Adrenal gland (tissue), 12 donors: Measurements from ENCODE around the gene TEF. TPM values are rescaled to one million over a fixed set of nuclear protein-coding genes. Genes with fewer than 3 reads are reported as not detected.

ENCODE experiments used
- DNase-seq, 7 donors: peaks; one replicate each; pipeline ENCODE4 v3.0.0-alpha.2; 2019 to 2020
- H3K27ac ChIP-seq, 5 donors: fragments of 200-600 bp; sonication (generic) in 4 of 5; 1 replicate in 3 of 5; 2 replicates in 2 of 5; pipeline versions ENCODE4 v1.5.1 to v1.8.0; 2016 to 2020; ENCODE audit warnings: mild to moderate bottlenecking in 1 of 5
- H3K27me3 ChIP-seq: fragments of 200-600 bp; 2 replicates; pipeline ENCODE4 v1.8.0; 2021
- H3K36me3 ChIP-seq, 2 donors: fragments of 200-600 bp; replicated peaks in 1 of 2; 1 replicate in 1 of 2; 2 replicates in 1 of 2; pipeline versions ENCODE4 v1.5.1 to v1.8.0; 2018 to 2022
- H3K4me1 ChIP-seq, 2 donors: fragments of 200-600 bp; replicated peaks in 1 of 2; 1 replicate in 1 of 2; 2 replicates in 1 of 2; pipeline versions ENCODE4 v1.5.1 to v1.8.0; 2018 to 2021
- H3K4me3 ChIP-seq, 4 donors: fragments of 200-600 bp; sonication (generic) in 3 of 4; one replicate each; pipeline ENCODE4 v1.5.1; 2016 to 2018
- H3K9me3 ChIP-seq, 3 donors: fragments of 200-600 bp; sonication (generic) in 1 of 3; replicated peaks in 1 of 3; 1 replicate in 2 of 3; 2 replicates in 1 of 3; pipeline versions ENCODE4 v1.5.1 to v1.8.0; 2016 to 2021
- POLR2A ChIP-seq, 2 donors: fragments of 450-650 bp; IDR thresholded peaks; one replicate each; pipeline ENCODE4 v1.6.1; 2017; ENCODE audit warnings: antibody characterized with exemption in 2 of 2, mild to moderate bottlenecking in 2 of 2, moderate library complexity in 1 of 2
- WGBS, 4 donors: extraction: QIAGEN DNeasy Blood & Tissue Kit in 2 of 4; methylation state at CpG; one replicate each; pipeline versions ENCODE4 v1.1.5 to v1.1.7; 2013 to 2017; 5-methylcytosine and 5-hydroxymethylcytosine counted together
- intact Hi-C, 2 donors: fragments of 100-400 bp; cut with DNase I; formaldehyde crosslinking; loops; one replicate each; pipeline versions ENCODE4 v1.14.1 to v1.15.0; 2022 to 2023
- polyA plus RNA-seq, 3 donors: library from polyadenylated mRNA; stranded (reverse); fragments of 200-250 nt in 2 of 3; fragments of 350-450 nt in 1 of 3; fragmentation: Illumina TruSeq in 1 of 3; extraction: RNeasy Lipid Tissue Mini Kit (QIAGEN cat#74804) in 1 of 3; gene quantifications; one replicate each; pipeline ENCODE4 v1.2.3, GENCODE V29; 2013 to 2014
- total RNA-seq, 9 donors: library from RNA; depleted of rRNA in 4 of 9; stranded (reverse); fragments of >200 nt in 4 of 9; fragments of 120-200 nt in 1 of 9; fragmentation: NEBNext Ultra II Directional in 1 of 9; extraction: Animal tissue kit (Norgen Biotek cat#: 25700) in 1 of 9; gene quantifications; one replicate each; pipeline versions ENCODE4 v1.1.0 to v1.2.4, GENCODE V29; 2013 to 2023
- TF ChIP-seq, protein P1 (sequence below), 6 experiments: fragments of 450-650 bp in 4 of 6; fragments of 200-600 bp in 2 of 6; sonication (generic) in 1 of 6; IDR thresholded peaks; 1 replicate in 5 of 6; 2 replicates in 1 of 6; pipeline versions ENCODE4 v1.5.1 to v1.8.0; 2016 to 2021; ENCODE audit warnings: antibody characterized with exemption in 6 of 6, mild to moderate bottlenecking in 2 of 6, moderate library complexity in 1 of 6
- donor health status: healthy with polysubstance abuse.
- donor health status: Bipolar disorder and iron deficiency.
- donor health status: DM: yes; HTN: yes; CAD: no.
- donor health status: DM: no; HTN: no; CAD: no.
- donor health status: DM: no; HTN: no; CAD: no.
- donor health status: DM: yes; HTN: yes; CAD: no.

TEF gene
- total and polyA plus RNA-seq, 12 donors, result 7.2 to 33.9 (median 20.3) TPM

- H3K4me1 ChIP-seq, result no peaks in the 10 kb centered on the region
- H3K36me3 ChIP-seq, result peaks cover 0 to 56% of the 10 kb centered on the region in 2 donors
These were observed 47.5 kb upstream of the TEF start for GRCh38 chr22:41334215-41334614.

DNA sequence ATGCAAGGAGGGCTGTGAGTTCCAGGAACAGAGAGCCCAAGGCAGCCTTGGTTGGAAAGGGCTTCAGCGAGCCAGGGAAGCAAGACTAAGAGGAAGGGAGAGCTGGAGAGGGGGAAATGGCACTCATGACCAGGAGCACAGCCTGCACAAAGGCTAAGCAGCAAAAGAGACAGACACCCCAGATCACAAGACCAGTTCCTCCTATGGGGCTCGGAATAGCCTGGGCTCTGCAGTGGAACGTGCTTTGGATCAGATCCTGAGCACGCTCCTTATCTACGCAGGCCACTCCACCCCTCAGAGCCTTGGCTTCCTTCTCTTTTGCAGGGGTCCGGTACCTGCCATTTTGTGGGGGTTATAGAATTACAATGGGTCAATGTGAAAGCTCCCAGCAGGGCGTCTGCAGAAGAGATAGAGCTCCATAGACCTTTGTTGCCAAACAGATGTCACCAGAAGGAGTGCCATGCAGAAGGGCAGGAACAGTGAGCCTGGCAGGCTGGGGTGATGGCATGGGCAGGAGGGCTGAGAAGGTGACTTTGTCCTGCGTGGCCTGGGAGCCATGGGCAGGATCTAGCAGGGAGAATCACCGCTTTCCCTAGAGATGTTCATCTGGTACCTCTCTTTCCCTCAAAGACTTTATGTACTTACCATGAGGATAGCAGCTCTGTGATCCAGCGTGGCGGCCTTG is 46.6 kb upstream of the TEF start:
- no peaks in the 10 kb centered on the region for H3K9me3 ChIP-seq
- TF ChIP-seq POLR2A (IDR thresholded peaks at IDR 0.05), result no peak
- TF ChIP-seq, protein P1, sequence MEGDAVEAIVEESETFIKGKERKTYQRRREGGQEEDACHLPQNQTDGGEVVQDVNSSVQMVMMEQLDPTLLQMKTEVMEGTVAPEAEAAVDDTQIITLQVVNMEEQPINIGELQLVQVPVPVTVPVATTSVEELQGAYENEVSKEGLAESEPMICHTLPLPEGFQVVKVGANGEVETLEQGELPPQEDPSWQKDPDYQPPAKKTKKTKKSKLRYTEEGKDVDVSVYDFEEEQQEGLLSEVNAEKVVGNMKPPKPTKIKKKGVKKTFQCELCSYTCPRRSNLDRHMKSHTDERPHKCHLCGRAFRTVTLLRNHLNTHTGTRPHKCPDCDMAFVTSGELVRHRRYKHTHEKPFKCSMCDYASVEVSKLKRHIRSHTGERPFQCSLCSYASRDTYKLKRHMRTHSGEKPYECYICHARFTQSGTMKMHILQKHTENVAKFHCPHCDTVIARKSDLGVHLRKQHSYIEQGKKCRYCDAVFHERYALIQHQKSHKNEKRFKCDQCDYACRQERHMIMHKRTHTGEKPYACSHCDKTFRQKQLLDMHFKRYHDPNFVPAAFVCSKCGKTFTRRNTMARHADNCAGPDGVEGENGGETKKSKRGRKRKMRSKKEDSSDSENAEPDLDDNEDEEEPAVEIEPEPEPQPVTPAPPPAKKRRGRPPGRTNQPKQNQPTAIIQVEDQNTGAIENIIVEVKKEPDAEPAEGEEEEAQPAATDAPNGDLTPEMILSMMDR (IDR thresholded peaks at IDR 0.05), result no peak
- H3K4me1 ChIP-seq, result no peaks in the 10 kb centered on the region
- no peak overlapping the region for H3K4me3 ChIP-seq
- intact Hi-C loops, result no loop called here
- H3K27me3 ChIP-seq, result no peaks in the 10 kb centered on the region
- no peak for DNase-seq
- H3K36me3 ChIP-seq, result peaks cover 0 to 55% of the 10 kb centered on the region in 2 donors
- H3K27ac ChIP-seq, result no peak overlapping the region
- 93 to 95% (median 95%) methylated on average over 7 to 11 of the region's 11 CpGs for WGBS, 4 donors

More at GRCh38 chr22:41334215-41334614, 47.5 kb upstream of the TEF start:
- DNase-seq, result peak in 5 of 7 donors; percentile 38 to 58 (median 50)
- intact Hi-C loops, result no loop called here
- H3K27me3 ChIP-seq, result no peaks in the 10 kb centered on the region
- WGBS, 4 donors, result 50 to 56% (median 53%) methylated on average over 3 of the region's 3 CpGs
- no peak overlapping the region for H3K27ac ChIP-seq
- no peaks in the 10 kb centered on the region for H3K9me3 ChIP-seq
- no peak overlapping the region for H3K4me3 ChIP-seq
- no peak for TF ChIP-seq POLR2A (IDR thresholded peaks at IDR 0.05)
- TF ChIP-seq, protein P1 (IDR thresholded peaks at IDR 0.05), result no peak

- intact Hi-C loops, result no loop called here
- no peak overlapping the region for H3K4me3 ChIP-seq
- WGBS, 4 donors, result 85 to 87% (median 86%) methylated on average over 11 to 14 of the region's 14 CpGs
- no peak overlapping the region for H3K27ac ChIP-seq
- DNase-seq, result no peak
- no peaks in the 10 kb centered on the region for H3K9me3 ChIP-seq
- TF ChIP-seq, protein P1 (IDR thresholded peaks at IDR 0.05), result no peak
- TF ChIP-seq POLR2A (IDR thresholded peaks at IDR 0.05), result no peak
- no peaks in the 10 kb centered on the region for H3K27me3 ChIP-seq
- peaks cover 0 to 60% of the 10 kb centered on the region in 2 donors for H3K36me3 ChIP-seq
- H3K4me1 ChIP-seq, result no peaks in the 10 kb centered on the region
These were observed 43.0 kb upstream of the TEF start for GRCh38 chr22:41338614-41339212.

DNA sequence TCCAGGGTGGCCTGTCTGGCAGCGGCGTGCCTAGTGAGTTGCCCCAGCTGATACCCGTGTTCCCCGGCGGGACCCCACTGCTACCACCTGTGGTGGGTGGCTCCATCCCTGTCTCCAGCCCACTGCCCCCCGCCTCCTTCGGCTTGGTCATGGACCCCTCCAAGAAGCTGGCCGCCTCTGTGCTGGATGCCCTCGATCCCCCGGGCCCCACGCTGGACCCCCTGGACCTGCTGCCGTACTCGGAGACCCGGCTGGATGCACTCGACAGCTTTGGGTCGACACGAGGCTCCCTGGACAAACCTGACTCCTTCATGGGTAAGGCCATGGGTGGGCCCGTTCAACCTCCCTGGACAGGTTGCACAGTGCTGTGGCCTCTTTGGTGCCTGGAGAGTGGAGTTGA is 41.9 kb upstream of the TEF start:
- no peaks in the 10 kb centered on the region for H3K9me3 ChIP-seq
- H3K27ac ChIP-seq, result no peak overlapping the region
- no peak for TF ChIP-seq POLR2A (IDR thresholded peaks at IDR 0.05)
- TF ChIP-seq, protein P1 (IDR thresholded peaks at IDR 0.05), result no peak
- no peak overlapping the region for H3K4me3 ChIP-seq
- H3K4me1 ChIP-seq, result no peaks in the 10 kb centered on the region
- no peak for DNase-seq
- 93 to 96% (median 95%) methylated on average over 5 to 18 of the region's 18 CpGs for WGBS, 4 donors
- intact Hi-C loops, result no loop called here
- H3K36me3 ChIP-seq, result peaks cover 0 to 61% of the 10 kb centered on the region in 2 donors
- H3K27me3 ChIP-seq, result no peaks in the 10 kb centered on the region
